ENCODE measurements around the gene EHD1. TPM values are rescaled to one million over a fixed set of nuclear protein-coding genes. Genes with fewer than 3 reads are reported as not detected.
A peak's percentile ranks its signal among the peaks of the same experiment; 100 is the strongest.

The EHD1 gene
- total RNA-seq, 4 donors from 2014 or later, result 29.5 to 44.0 (median 31.8) TPM

DNA sequence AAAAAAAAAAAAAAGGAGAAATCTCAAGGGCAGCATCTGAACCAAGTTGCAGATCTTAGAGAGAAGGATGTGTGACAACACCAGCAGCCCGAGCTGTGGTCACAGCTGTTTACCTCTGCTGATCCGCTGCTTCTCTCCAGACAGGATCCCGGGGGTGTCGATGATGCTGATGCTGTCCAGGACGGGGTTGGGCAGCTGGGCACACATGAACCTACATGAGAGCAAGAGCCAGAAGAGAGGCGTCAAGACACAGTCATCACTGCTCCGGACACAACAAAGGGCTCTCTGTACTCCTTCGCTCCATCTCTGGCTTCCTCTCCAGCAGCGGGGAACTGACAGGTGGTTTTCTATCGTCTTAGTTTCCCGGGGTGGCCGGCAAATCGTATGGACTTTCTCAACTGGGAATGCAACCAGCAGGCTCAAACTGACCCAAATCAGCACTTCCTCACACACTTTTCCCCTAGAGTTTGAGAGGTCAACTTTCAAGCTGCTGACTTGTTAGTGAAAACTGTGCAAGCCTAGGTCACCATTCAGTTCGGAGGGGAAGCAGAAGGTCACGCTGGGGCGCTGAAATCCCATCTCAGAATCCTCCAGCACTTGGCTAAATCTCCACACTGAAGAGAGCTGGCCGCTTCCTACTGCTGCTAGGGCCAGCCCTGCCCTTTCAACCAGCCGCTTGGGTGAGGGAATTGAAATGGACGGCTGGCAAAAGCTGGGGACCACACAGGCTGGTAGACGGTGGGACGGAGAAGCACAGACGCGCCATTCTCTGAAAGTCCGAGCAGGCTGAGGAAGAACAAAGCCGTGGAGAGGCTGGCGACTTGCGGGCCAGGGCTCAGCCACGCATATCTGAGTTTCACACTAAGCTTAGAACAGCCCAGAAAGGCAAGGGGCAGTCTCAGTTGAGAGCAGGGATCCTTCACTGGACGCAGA is 3.8 kb downstream of the EHD1 start:
- TF ChIP-seq, protein P1, sequence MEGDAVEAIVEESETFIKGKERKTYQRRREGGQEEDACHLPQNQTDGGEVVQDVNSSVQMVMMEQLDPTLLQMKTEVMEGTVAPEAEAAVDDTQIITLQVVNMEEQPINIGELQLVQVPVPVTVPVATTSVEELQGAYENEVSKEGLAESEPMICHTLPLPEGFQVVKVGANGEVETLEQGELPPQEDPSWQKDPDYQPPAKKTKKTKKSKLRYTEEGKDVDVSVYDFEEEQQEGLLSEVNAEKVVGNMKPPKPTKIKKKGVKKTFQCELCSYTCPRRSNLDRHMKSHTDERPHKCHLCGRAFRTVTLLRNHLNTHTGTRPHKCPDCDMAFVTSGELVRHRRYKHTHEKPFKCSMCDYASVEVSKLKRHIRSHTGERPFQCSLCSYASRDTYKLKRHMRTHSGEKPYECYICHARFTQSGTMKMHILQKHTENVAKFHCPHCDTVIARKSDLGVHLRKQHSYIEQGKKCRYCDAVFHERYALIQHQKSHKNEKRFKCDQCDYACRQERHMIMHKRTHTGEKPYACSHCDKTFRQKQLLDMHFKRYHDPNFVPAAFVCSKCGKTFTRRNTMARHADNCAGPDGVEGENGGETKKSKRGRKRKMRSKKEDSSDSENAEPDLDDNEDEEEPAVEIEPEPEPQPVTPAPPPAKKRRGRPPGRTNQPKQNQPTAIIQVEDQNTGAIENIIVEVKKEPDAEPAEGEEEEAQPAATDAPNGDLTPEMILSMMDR (IDR thresholded peaks at IDR 0.05), result no peak
- TF ChIP-seq POLR2A (IDR thresholded peaks at IDR 0.05), result peak in 1 of 4 donors; percentile 14
- 53 to 69% methylated on average over 11 to 16 of the region's 29 CpGs for WGBS, 2 donors
- Histone ChIP-seq H3K4me3 (peak overlapping the region in 2 of 4 donors; percentile 81 to 96), H3K36me3 (peaks cover 0 to 43% (median 12%) of the 10 kb centered on the region in 3 donors), H3K9me3 (no peaks in the 10 kb centered on the region), H3K4me1 (peaks cover 57 to 85% (median 67%) of the 10 kb centered on the region in 3 donors), H3K27ac (peak overlapping the region; percentile 37 to 91 (median 74)), H3K27me3 (no peaks in the 10 kb centered on the region)
- intact Hi-C loops (cut with DNase I), result no loop called here
- no peak for DNase-seq

DNA sequence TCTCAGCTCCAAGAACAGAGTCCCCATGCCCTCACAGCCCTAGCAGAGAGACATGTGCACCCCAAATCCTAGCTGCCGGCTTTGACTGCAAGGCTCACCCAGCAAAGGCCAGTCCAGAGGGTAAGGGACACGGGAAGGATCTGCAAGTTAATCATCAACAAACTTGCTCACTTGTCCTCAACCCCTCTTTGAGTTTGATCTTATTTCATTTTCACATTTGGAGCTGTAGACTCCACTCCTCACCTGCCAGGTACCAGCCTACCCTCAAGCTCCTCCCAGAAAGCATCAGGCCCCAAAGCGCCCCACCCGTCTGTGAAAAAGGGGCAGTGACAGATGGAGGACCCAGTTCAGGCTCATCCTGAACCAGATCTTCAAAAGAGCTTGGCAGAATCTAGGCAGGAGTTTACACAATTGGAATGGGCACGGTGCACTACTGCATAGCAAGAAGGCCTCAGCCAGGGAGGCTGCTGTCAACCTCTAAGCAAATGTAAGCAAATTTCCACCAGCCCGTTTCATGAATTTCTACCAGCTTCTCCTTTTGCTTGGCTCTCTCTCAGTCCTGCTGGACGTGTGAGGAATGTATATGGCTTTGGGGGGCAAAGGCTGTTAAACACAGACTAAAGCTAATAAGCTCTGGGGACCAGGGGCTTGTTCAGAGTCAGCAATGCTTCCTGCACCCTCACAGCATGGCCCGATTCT is 5.5 kb downstream of the EHD1 start:
- Histone ChIP-seq H3K9me3 (no peaks in the 10 kb centered on the region), H3K27ac (peak overlapping the region in 3 of 4 donors; percentile 11 to 92 (median 33)), H3K4me3 (no peak overlapping the region), H3K36me3 (peaks cover 0 to 43% (median 12%) of the 10 kb centered on the region in 3 donors), H3K27me3 (no peaks in the 10 kb centered on the region), H3K4me1 (peaks cover 63 to 94% (median 77%) of the 10 kb centered on the region in 3 donors)
- intact Hi-C loops (cut with DNase I), result no loop called here
- TF ChIP-seq, protein P1 (IDR thresholded peaks at IDR 0.05), result no peak
- TF ChIP-seq POLR2A (IDR thresholded peaks at IDR 0.05), result no peak
- no peak for DNase-seq
- 53 to 73% methylated on average over 3 to 6 of the region's 8 CpGs for WGBS, 2 donors

DNA sequence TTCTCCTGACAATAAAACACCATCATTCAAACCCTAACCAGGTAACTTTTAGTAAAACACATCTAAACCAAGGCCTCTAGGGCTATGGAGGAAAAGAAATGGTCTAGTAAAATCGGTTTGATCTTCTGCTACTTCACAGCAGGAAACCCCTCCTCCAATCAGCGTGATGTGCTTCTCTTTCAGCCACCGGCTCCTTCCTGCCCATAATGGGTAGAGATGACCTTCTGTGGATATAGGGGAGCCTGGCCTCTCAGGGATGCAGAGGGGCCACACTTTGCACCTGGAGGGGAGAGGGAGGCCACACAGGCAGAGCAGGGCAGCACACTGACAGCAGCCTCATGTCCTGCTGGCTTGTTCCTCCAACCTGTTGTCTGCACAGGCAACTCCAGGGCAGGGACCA is 6.9 kb downstream of the EHD1 start:
- no peak for TF ChIP-seq POLR2A (IDR thresholded peaks at IDR 0.05)
- TF ChIP-seq, protein P1 (IDR thresholded peaks at IDR 0.05), result no peak
- DNase-seq, result no peak
- peak overlapping the region in 1 of 4 donors; percentile 45 for H3K4me3 ChIP-seq
- peaks cover 0 to 43% (median 12%) of the 10 kb centered on the region in 3 donors for H3K36me3 ChIP-seq
- H3K9me3 ChIP-seq, result no peaks in the 10 kb centered on the region
- H3K27ac ChIP-seq, result peak overlapping the region in 3 of 4 donors; percentile 73 to 92 (median 91)
- WGBS, 2 donors, result 45 to 75% methylated on average over 3 of the region's 3 CpGs
- intact Hi-C loops (cut with DNase I), result no loop called here
- H3K27me3 ChIP-seq, result no peaks in the 10 kb centered on the region
- peaks cover 50 to 94% (median 68%) of the 10 kb centered on the region in 3 donors for H3K4me1 ChIP-seq

DNA sequence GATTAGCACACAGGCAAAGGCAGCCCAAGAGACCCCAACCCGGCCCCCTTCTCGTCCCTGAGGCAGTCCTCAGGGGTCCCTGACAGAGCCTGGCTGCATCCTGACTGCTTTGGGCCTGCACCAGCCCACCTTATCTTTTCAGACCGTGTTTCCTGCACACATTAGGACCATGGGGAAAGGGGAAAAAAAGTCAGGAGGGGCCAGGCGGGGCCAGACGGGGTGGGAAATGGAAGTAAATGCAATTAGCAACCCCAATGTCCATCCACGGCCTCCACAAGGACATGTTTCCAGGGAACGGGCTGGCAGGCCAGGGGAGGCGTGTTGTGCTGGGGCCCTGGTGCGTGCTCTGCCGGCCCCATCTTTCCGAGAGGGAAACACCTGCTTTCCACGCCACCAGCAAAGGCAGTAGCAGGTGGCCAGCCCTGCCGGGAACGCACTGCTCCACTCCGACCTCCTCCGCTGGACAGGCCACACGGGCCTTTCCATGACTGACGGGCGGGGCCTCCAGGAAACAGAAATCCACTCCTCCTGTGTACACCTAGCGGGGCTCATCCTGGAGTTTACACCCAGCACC is 7.4 kb downstream of the EHD1 start:
- intact Hi-C loops (cut with DNase I), result no loop called here
- 52 to 57% methylated on average over 14 to 16 of the region's 20 CpGs for WGBS, 2 donors

More for the DNA sequence above, 7.4 kb downstream of the EHD1 start:
- TF ChIP-seq, protein P1 (IDR thresholded peaks at IDR 0.05), result no peak
- no peak for TF ChIP-seq POLR2A (IDR thresholded peaks at IDR 0.05)
- no peaks in the 10 kb centered on the region for H3K9me3 ChIP-seq
- H3K36me3 ChIP-seq, result peaks cover 0 to 43% (median 12%) of the 10 kb centered on the region in 3 donors
- H3K4me3 ChIP-seq, result peak overlapping the region in 2 of 4 donors; percentile 1 to 45
- H3K4me1 ChIP-seq, result peaks cover 45 to 94% (median 68%) of the 10 kb centered on the region in 3 donors
- H3K27me3 ChIP-seq, result no peaks in the 10 kb centered on the region
- H3K27ac ChIP-seq, result peak overlapping the region; percentile 63 to 92 (median 82)
- DNase-seq, result no peak

All from esophagus squamous epithelium (tissue), 5 donors.